Fibroblast of mammary gland (primary cell): ENCODE data around the gene MSX1.
A peak's percentile ranks its signal among the peaks of the same experiment; 100 is the strongest.

Experiments
- DNase-seq: peaks from one replicate; pipeline ENCODE4 v3.0.0-alpha.2; 2010; ENCODE audit warnings: low read depth
- H3K4me3 ChIP-seq: 2 replicates; pipeline ENCODE4 v1.5.1; 2011; ENCODE audit warnings: low read depth, mild to moderate bottlenecking, low read length, moderate library complexity; ENCODE audit not compliant: control insufficient read depth
- CTCF ChIP-seq: conservative IDR thresholded peaks from 2 replicates; pipeline ENCODE4 v1.5.1; 2011; ENCODE audit warnings: low read depth, low read length, inconsistent platforms; ENCODE audit not compliant: control insufficient read depth, insufficient read depth

Gene MSX1

DNA sequence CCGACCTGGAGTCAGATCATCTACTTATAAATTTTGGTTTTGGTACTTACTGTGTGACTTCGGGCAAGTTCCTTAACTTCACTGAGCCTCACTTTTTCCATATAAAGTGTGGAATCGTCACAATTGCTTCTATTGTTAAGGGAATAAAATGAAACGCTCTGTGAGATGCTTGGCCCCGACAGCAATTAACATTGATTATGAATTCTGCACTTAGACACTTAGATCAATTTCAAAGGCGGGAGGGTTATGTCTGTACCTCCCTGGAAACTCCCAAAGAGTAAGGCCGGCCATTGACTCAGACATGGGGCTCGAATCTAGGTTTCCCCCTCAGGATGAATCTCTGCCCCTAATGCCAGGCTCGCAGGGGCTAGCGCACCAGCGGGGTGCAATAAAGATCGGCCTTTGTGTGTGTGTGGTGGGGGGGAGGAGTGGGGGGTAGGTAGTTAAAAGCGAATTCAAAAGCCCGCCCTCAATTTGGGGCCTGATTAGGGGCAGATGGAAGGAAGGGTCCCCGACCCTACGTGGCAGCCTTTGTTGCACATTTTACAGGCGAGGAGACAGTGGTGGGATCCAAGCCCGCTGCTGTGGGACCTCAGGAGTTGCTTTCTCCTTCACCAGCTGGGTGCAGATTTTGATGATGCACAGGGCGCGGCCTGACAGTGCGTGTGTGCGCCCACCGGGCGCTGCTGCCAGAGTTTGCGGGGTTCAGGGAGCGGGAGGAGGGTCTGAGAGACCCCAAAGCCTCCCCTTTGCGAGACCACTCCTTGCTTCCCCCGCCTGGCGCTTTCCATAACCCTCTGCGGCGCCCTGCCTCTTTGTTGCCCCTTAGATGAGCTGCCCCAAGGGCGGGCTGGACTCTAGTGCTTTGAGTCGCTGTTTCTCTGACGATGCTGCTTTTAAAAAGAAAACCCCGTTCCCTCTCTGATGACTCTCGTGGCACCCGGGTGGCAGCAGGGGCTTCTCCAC is 9.6 kb downstream of the MSX1 start:
- no peak for TF ChIP-seq CTCF
- DNase-seq = no peak
- no peak overlapping the region for H3K4me3 ChIP-seq

- peak; percentile 15 for DNase-seq
- no peak for TF ChIP-seq CTCF
- H3K4me3 ChIP-seq = no peak overlapping the region
These were observed 10.5 kb downstream of the MSX1 start for GRCh38 chr4:4869731-4870571.

DNA sequence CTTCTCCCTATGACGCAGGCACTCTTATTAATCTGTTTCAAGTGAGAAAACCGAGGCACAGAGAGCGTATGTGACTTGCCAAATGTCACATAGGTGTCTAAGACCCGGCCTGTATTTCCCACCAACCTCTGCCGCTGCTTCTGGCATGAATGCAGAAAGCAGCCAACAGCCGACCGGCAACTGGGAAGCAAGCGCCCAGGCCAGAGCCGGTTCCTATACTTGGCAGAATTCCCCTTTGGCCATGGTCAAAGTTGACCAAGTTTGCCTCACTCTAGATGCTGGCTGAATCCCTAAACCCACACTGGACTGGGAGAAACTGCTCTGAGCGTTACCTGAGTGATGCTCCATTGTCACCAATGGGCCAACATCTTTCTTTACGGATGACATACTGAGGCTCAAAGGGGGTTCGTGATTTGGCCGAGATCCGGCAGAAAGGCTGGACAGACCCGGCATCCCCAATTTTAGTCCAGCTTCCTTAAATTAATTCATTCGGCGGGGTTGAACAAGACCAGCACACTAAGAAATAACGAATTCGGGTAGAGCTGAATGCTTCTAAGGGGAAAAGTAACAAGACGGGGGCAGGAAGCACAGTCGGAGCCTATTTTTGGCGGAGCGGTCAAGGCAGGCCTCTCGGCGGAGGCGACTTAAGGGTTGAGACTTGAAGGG is 11.2 kb downstream of the MSX1 start:
- no peak overlapping the region for H3K4me3 ChIP-seq
- TF ChIP-seq CTCF = no peak
- no peak for DNase-seq

DNA sequence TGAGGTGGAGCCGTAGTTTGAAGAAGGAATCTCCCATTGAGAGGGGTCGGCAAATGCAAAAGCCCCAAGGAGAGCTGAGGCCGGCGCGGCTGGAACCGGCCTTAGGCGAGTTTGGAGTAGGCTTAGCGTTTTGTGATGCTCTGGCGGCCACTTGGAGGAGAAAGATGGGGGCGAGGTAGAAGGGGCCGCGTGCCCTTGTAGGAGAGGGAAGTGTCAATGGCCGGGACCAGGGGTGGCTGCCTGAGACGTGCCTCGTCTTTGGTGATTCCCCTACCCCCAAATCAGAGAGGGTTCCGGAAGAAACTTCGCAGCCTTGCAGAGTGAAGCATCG is 11.7 kb downstream of the MSX1 start:
- no peak for TF ChIP-seq CTCF
- no peak for DNase-seq
- no peak overlapping the region for H3K4me3 ChIP-seq

GRCh38 chr4:4871573-4872313 is 12.3 kb downstream of the MSX1 start:
- TF ChIP-seq CTCF = no peak
- H3K4me3 ChIP-seq = no peak overlapping the region
- DNase-seq = no peak

GRCh38 chr4:4872314-4872903 is 12.9 kb downstream of the MSX1 start:
- TF ChIP-seq CTCF = no peak
- DNase-seq = no peak

More at GRCh38 chr4:4872314-4872903, 12.9 kb downstream of the MSX1 start:
- no peak overlapping the region for H3K4me3 ChIP-seq
